Endothelial cell of umbilical vein (primary cell): ENCODE data around the gene PDE11A. TPM values are rescaled to one million over a fixed set of nuclear protein-coding genes. Genes with fewer than 3 reads are reported as not detected.

Experiments used
- BruUV-seq: library from RNA; stranded (reverse); fragments of 400-500 nt; replicated peaks from 2 replicates; lab custom pipeline; 2021; lab: Mats Ljungman, UMichigan
- CTCF ChIA-PET: fragments of 300-600, 350-600 bp; sonication (Branson Sonifier 250); formaldehyde crosslinking; loops from one replicate; lab custom pipeline; 2021; ENCODE audit warnings: antibody characterized with exemption, inconsistent platforms; lab: Charles Lee
- POLR2A ChIA-PET: fragments of 300-600, 350-600 bp; sonication (Branson Sonifier 250); formaldehyde crosslinking; loops from one replicate; lab custom pipeline; 2021; ENCODE audit warnings: antibody characterized with exemption, inconsistent platforms; lab: Charles Lee
- DNase-seq: peaks from one replicate; pipeline ENCODE4 v3.0.0-alpha.2; 2011; ENCODE audit warnings: low read depth, low spot score
- FAIRE-seq: peaks from 2 replicates; lab custom pipeline; 2011; peaks lifted over from hg19 to GRCh38; lab: Jason Lieb, UNC
- H2AFZ ChIP-seq: 2 replicates; pipeline ENCODE4 v1.6.0; 2012; ENCODE audit warnings: low read depth, low read length, control low read depth, inconsistent platforms
- H3K27ac ChIP-seq: 2 replicates; pipeline ENCODE4 v1.5.1; 2011; ENCODE audit warnings: low read depth, mild to moderate bottlenecking, control low read depth, low read length, moderate library complexity; ENCODE audit not compliant: insufficient read depth
- H3K27me3 ChIP-seq, 2 experiments: 2 replicates each; pipeline versions ENCODE4 v1.6.0 to v1.6.1; 2011; ENCODE audit warnings: low read length in 2 of 2, mixed read lengths in 1 of 2; ENCODE audit not compliant: control insufficient read depth in 2 of 2, insufficient read depth in 2 of 2
- H3K36me3 ChIP-seq, 2 experiments: 2 replicates in 1 of 2; 3 replicates in 1 of 2; pipeline ENCODE4 v1.5.1; 2011; ENCODE audit warnings: low read length in 2 of 2, mild to moderate bottlenecking in 1 of 2, moderate library complexity in 1 of 2; ENCODE audit not compliant: control insufficient read depth in 2 of 2, insufficient read depth in 2 of 2; ENCODE audit errors: extremely low read depth in 1 of 2
- H3K4me1 ChIP-seq: 3 replicates; pipeline ENCODE4 v1.5.1; 2011; ENCODE audit warnings: mild to moderate bottlenecking, low read length; ENCODE audit not compliant: control insufficient read depth, insufficient read depth; ENCODE audit errors: extremely low read depth
- H3K4me2 ChIP-seq: 2 replicates; pipeline ENCODE4 v1.6.1; 2011; ENCODE audit warnings: low read length, control low read depth, mixed read lengths; ENCODE audit not compliant: insufficient read depth
- H3K4me3 ChIP-seq, 3 experiments: fragments of 200-600 bp in 1 of 3; sonication (generic), shearing (Covaris generic) in 1 of 3; replicated peaks in 1 of 3; 2 replicates each; pipeline ENCODE4 v1.5.1; 2011 to 2016; ENCODE audit warnings: control low read depth in 3 of 3, low read length in 3 of 3, mild to moderate bottlenecking in 2 of 3, inconsistent platforms in 1 of 3, low read depth in 1 of 3, moderate library complexity in 1 of 3; ENCODE audit not compliant: insufficient read depth in 1 of 3
- H3K79me2 ChIP-seq: 2 replicates; pipeline ENCODE4 v1.6.0; 2012; ENCODE audit warnings: low read length, inconsistent platforms; ENCODE audit not compliant: control insufficient read depth, insufficient read depth
- H3K9ac ChIP-seq: replicated peaks from 2 replicates; pipeline ENCODE3; 2011; ENCODE audit warnings: low read length, control low read depth; ENCODE audit not compliant: insufficient read depth; ENCODE audit errors: extremely low read depth
- H3K9me1 ChIP-seq: replicated peaks from 3 replicates; pipeline ENCODE4 v1.6.0; 2011; ENCODE audit warnings: mild to moderate bottlenecking, low read length; ENCODE audit not compliant: control insufficient read depth, insufficient read depth; ENCODE audit errors: extremely low read depth
- H3K9me3 ChIP-seq: replicated peaks from 2 replicates; pipeline ENCODE4 v1.5.1; 2012; ENCODE audit warnings: low read length, inconsistent platforms; ENCODE audit not compliant: control insufficient read depth, insufficient read depth
- H4K20me1 ChIP-seq: replicated peaks from 2 replicates; pipeline ENCODE3; 2011; ENCODE audit warnings: mild to moderate bottlenecking, low read length; ENCODE audit not compliant: control insufficient read depth, insufficient read depth; ENCODE audit errors: extremely low read depth
- CTCF ChIP-seq, 2 donors: IDR thresholded peaks; 1 replicate in 1 of 2; 2 replicates in 1 of 2; pipeline ENCODE4 v1.5.1; 2011; ENCODE audit warnings: low read length in 2 of 2, mild to moderate bottlenecking in 2 of 2, moderate library complexity in 2 of 2, control low read depth in 1 of 2, inconsistent platforms in 1 of 2, low read depth in 1 of 2; ENCODE audit not compliant: insufficient read depth in 1 of 2; ENCODE audit errors: extremely low read depth in 1 of 2
- EZH2 ChIP-seq: IDR thresholded peaks from 2 replicates; pipeline ENCODE4 v1.6.1; 2012; ENCODE audit warnings: borderline replicate concordance, low read depth, mild to moderate bottlenecking, moderate library complexity, low read length, inconsistent platforms; ENCODE audit not compliant: severe bottlenecking
- FOS ChIP-seq: IDR thresholded peaks from 2 replicates; pipeline ENCODE4 v1.6.1; 2011; ENCODE audit warnings: mild to moderate bottlenecking, low read length, moderate library complexity, borderline replicate concordance; ENCODE audit not compliant: insufficient read depth
- GATA2 ChIP-seq: IDR thresholded peaks from 2 replicates; pipeline ENCODE4 v1.7.0; 2011; ENCODE audit warnings: low read depth, mild to moderate bottlenecking, moderate library complexity, mixed read lengths, low read length; ENCODE audit not compliant: insufficient read length, insufficient read depth
- JUN ChIP-seq: IDR thresholded peaks from 2 replicates; pipeline ENCODE4 v1.6.1; 2011; ENCODE audit warnings: borderline replicate concordance, low read depth; ENCODE audit not compliant: insufficient read length, insufficient read depth
- MYC ChIP-seq: IDR thresholded peaks from one replicate; pipeline ENCODE4 v1.6.1; 2011; ENCODE audit warnings: mild to moderate bottlenecking, low read depth, low read length
- POLR2A ChIP-seq: IDR thresholded peaks from 2 replicates; pipeline ENCODE4 v1.6.1; 2012; ENCODE audit warnings: low read depth, mild to moderate bottlenecking, control low read depth, low read length
- POLR2AphosphoS5 ChIP-seq: IDR thresholded peaks from 2 replicates; pipeline ENCODE4 v1.6.1; 2012; ENCODE audit warnings: low read depth, mild to moderate bottlenecking, control low read depth, low read length, moderate library complexity; ENCODE audit not compliant: insufficient read depth
- dilution Hi-C: fragments of 300-500 bp; cut with MboI; formaldehyde crosslinking; loops from one replicate; pipeline ENCODE4 v1.15.0; 2019; ENCODE audit warnings: low sequenced_read_pairs; ENCODE audit not compliant: extremely low pct_ligation_motif_present
- intact Hi-C: fragments of 100-400 bp; cut with micrococcal nuclease; formaldehyde crosslinking; loops from one replicate; pipeline ENCODE4 v1.10.0; 2022
- polyA plus RNA-seq, 4 experiments: library from polyadenylated mRNA; depleted of rRNA in 3 of 4; stranded (reverse) in 3 of 4; unstranded in 1 of 4; fragments of >200 nt; gene quantifications; 2 replicates each; pipeline versions ENCODE4 v1.2.1 to v1.2.3, GENCODE V29; 2011 to 2012; ENCODE audit warnings: missing spikeins in 1 of 4
- total RNA-seq: library from RNA; stranded (reverse); gene quantifications from 2 replicates; pipeline ENCODE4 v1.2.3, GENCODE V29; 2021
- TF ChIP-seq, protein P1 (sequence below): IDR thresholded peaks from 2 replicates; pipeline ENCODE4 v1.6.1; 2011; ENCODE audit not compliant: insufficient read depth, insufficient read length

Gene PDE11A
- total and polyA plus RNA-seq, 2 donors (not counting 3 experiments of a cell fraction or from before 2014, with no cell fraction given) = 0.07 to 0.51 TPM

- POLR2A ChIA-PET = no interaction called here
- DNase-seq = peak; percentile 36
Measured at GRCh38 chr2:177606636-177607035, 465.9 kb downstream of the PDE11A start.

More at GRCh38 chr2:177606636-177607035, 465.9 kb downstream of the PDE11A start:
- BruUV-seq = no TSS peak
- Histone ChIP-seq H3K9me1 (no peaks in the 10 kb centered on the region), H3K9ac (no peak overlapping the region), H3K36me3 (no peaks in the 10 kb centered on the region), H3K9me3 (no peaks in the 10 kb centered on the region), H3K4me3 (no peak overlapping the region), H4K20me1 (no peaks in the 10 kb centered on the region), H3K27me3 (no peaks in the 10 kb centered on the region), H3K4me1 (no peaks in the 10 kb centered on the region), H2AFZ (peak overlapping the region; percentile 96), H3K27ac (no peak overlapping the region), H3K79me2 (no peaks in the 10 kb centered on the region), H3K4me2 (peak overlapping the region; percentile 28)
- CTCF ChIA-PET = interaction anchor here (1.3 kb wide), 1 partner anchor 117 kb away, joined by 4 read pairs; no protein-coding TSS in a partner anchor
- intact Hi-C loops (no loop called here), dilution Hi-C loops (no loop called here)
- FAIRE-seq = peak; percentile 62
- TF ChIP-seq JUN (no peak), FOS (no peak), EZH2 (no peak), GATA2 (no peak), CTCF (IDR thresholded peaks at IDR 0.05; ENCODE audit: extremely low read depth in 1 of 2, insufficient read depth in 1 of 2, low read depth in 1 of 2, low read length in 2 of 2) (no peak), POLR2AphosphoS5 (no peak), POLR2A (no peak), MYC (no peak)
- TF ChIP-seq, protein P1, sequence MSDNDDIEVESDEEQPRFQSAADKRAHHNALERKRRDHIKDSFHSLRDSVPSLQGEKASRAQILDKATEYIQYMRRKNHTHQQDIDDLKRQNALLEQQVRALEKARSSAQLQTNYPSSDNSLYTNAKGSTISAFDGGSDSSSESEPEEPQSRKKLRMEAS = no peak
